Caki2 (cell line): Measurements from ENCODE around the gene LLGL1. TPM values are rescaled to one million over a fixed set of nuclear protein-coding genes. Genes with fewer than 3 reads are reported as not detected.
A peak's percentile ranks its signal among the peaks of the same experiment; 100 is the strongest.

Experiments used
- DNase-seq: peaks from one replicate; pipeline ENCODE4 v3.0.0-alpha.2; 2015; ENCODE audit warnings: low read depth
- in situ Hi-C: cut with HindIII; loops from 2 replicates; pipeline ENCODE4 v1.10.0; 2016; ENCODE audit warnings: low sequenced_read_pairs, low pct_unique_long_range_greater_than_20kb, mixed read lengths
- total RNA-seq: library from RNA; depleted of rRNA; stranded (reverse); fragments of >200 nt; shearing (Covaris generic); gene quantifications from 2 replicates; pipeline ENCODE4 v1.2.3, GENCODE V29; 2014; ENCODE audit warnings: low replicate concordance

The LLGL1 gene
- total RNA-seq, 1 experiment from 2014 or later, result 21.4 TPM

DNA sequence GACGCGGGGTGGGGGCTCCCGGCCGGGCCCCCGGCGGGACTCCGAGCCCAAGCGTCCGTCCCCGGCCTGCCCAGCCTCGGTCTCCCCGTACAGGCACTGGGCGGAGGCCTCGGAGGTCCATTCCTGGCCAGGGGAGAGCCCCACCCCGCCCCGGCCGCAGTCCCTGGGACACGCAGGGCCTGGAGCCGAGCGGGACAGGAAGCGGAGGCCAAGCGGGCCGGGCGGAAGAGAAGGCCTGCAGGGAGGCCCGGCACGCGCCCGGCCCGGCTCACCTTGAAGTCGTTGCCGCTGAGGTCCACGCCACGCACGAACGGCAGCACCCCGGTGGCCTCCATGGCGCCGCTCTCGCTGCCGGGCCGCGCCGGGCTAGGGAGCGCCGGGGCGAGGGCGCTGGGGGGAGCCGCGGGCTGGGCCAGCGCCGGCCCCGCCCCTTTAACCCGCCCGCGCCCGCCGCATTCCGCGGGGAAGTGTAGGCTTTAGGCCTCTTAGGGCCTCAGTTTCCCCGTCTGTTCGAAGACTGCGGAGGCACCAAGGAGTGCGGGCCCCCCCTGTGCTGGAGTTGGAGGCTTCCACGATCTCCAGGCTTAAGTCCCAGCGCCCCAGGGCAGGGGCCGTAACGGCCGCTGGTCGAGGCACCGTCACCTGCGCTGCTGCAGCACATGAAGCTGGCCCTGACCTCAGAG lies 33.1 kb downstream of the LLGL1 start, which contains the start of gene FLII:
Gene FLII, minus strand, starts transcription at position 383 of the 683 bp plus-strand sequence. Its CDS starts 48 bp downstream, at position 335.
- in situ Hi-C loops, result no loop called here
- peak; percentile 61 for DNase-seq

DNA sequence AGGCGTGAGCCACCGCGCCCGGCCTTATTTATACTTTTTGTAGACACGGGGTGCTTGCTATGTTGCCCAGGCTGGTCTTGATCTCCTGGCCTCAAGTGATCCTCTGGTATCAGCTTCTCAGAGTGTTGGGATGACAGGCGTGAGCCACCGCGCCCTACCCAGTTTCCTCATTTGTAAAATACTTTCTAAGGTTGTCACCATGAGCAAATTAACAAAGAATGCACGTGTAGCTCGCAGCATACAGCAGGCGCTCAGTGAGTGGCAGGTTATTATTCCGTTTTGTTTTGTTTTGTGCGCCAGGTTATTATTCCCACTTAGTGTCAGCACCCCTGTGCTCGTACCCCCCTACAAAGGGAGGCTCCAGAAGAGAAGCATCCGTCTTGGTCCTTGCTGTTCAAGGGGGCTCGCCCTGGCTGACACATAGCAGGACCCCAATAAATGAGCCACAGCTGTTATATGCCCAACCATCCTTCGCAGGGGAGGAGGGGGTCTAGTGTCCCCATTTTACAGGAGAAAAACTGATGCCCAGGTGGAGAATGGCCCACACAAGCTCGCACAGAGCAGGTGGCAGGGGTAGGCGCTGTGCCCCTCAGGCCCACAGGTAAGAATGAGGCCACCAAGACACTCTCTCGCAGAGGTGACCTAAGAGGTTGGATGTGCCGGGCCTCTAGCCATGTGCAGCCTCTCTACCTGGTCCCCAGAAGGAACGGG lies 34.3 kb downstream of the LLGL1 start:
- in situ Hi-C loops, result no loop called here
- DNase-seq, result peak; percentile 51

- DNase-seq, result peak; percentile 89
- in situ Hi-C loops, result no loop called here
Observed at GRCh38 chr17:18260332-18261145, 35.1 kb downstream of the LLGL1 start, which contains the start of gene MIEF2. Gene MIEF2, plus strand, starts transcription at chr17:18260662. Its CDS starts 2,059 bp downstream, at chr17:18262721.

- in situ Hi-C loops, result no loop called here
- peak; percentile 64 for DNase-seq
Observed at GRCh38 chr17:18261146-18261515, 35.7 kb downstream of the LLGL1 start.

DNA sequence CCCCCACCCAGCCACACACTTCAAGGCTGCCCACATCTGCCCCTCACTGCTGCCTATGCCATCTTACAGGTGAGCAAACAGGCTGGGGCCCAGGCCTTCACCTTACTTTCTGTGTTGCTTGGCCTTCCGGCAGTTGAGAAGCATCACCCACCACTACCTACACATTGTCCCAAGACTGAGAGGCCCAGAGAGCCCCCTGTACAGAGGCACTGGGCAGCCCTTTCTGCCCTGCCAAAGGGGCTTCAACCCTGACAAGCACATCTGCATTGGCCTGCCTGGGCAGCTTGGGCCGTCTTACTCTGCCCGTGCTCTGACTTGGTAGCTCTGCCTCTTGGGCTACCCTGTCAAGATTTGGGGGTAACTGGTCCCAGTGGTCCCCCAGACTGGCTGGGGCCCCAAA lies 36.2 kb downstream of the LLGL1 start:
- DNase-seq, result no peak
- in situ Hi-C loops, result no loop called here

DNA sequence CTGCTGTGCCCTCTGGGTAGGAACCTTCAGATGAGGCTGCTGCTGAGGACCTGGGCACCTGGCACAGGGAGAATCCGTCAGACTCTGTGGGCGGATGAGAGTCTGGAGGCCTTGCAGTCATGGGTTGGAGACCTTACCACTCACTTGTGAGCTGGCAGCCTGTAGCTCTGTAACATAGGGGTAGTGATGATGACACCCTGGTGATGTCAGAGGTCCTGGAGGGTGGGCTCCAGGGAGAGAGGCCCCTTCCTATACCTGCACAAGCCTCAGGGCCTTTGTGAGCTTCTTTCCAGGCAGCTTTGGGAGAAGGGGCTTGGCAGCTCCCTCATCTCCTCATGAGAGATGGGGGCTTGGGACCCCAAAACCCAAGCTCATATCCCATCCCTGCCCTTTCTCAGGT lies 36.7 kb downstream of the LLGL1 start:
- in situ Hi-C loops, result no loop called here
- no peak for DNase-seq

DNA sequence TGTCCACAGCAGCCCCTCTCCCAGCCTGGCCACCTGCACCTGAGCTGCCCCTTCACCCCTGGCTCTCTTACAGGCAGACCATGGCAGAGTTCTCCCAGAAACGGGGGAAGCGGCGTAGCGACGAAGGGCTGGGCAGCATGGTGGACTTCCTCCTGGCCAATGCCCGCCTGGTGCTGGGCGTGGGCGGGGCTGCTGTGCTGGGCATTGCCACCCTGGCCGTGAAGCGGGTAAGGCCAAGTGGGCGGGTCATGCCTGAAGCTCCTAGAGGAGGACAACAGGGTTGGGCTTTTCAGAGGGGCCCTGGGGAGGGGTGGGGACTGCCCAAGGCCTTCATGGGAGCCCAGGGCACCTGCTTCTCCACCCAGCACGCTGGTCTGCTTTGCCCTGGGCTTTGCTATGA lies 37.2 kb downstream of the LLGL1 start:
- no peak for DNase-seq
- in situ Hi-C loops, result no loop called here

DNA sequence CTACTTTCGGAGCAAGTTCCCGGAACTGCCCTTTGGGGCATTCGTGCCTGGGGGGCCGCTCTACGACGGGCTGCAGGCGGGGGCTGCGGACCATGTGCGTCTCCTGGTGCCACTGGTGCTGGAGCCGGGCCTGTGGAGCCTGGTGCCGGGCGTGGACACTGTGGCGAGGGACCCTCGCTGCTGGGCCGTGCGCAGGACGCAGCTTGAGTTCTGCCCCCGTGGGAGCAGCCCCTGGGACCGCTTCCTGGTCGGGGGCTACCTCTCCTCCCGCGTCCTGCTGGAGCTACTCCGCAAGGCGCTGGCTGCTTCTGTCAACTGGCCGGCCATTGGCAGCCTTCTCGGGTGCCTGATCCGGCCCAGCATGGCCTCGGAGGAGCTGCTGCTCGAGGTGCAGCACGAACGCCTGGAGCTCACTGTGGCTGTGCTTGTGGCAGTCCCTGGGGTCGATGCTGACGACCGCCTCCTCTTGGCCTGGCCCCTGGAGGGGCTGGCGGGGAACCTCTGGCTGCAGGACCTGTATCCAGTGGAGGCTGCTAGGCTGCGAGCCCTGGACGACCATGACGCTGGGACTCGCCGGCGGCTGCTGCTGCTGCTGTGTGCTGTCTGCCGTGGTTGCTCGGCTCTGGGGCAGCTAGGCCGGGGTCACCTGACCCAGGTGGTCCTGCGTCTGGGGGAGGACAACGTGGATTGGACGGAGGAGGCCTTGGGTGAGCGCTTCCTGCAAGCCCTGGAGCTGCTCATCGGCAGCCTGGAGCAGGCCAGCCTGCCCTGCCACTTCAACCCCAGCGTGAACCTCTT lies 38.6 kb downstream of the LLGL1 start:
- in situ Hi-C loops, result no loop called here
- DNase-seq, result no peak

DNA sequence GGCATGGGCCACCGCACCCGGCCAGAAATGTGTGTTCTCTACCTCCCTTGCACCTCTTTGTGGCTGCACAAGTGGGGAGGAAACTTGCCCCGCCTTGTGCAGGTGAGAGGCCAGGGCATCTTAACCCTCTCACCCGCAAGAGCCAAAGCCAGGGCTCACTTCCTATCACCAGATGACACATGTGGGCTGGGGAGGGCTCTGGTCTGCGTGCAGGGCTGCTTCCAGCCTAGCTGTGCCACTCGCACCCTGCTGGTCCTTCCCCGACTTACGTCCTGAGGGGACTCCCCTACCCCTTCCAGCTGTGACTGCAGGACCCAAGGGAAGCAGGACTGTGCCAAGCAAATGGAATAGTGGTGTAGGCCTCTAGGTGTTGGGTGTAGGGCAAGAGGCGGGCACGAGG lies 41.9 kb downstream of the LLGL1 start:
- DNase-seq, result no peak
- in situ Hi-C loops, result no loop called here

- DNase-seq, result no peak
- in situ Hi-C loops, result no loop called here
Observed at GRCh38 chr17:18267927-18268711, 42.7 kb downstream of the LLGL1 start.

- in situ Hi-C loops, result no loop called here
- no peak for DNase-seq
Observed at GRCh38 chr17:18270046-18270931, 44.9 kb downstream of the LLGL1 start.

- no peak for DNase-seq
- in situ Hi-C loops, result no loop called here
Observed at GRCh38 chr17:18277076-18277475, 51.6 kb downstream of the LLGL1 start.

GRCh38 chr17:18278867-18279266 lies 53.4 kb downstream of the LLGL1 start:
- in situ Hi-C loops, result no loop called here

GRCh38 chr17:18280249-18280648 lies 54.8 kb downstream of the LLGL1 start:
- in situ Hi-C loops, result no loop called here
- no peak for DNase-seq

More at GRCh38 chr17:18278867-18279266, 53.4 kb downstream of the LLGL1 start:
- no peak for DNase-seq

DNA sequence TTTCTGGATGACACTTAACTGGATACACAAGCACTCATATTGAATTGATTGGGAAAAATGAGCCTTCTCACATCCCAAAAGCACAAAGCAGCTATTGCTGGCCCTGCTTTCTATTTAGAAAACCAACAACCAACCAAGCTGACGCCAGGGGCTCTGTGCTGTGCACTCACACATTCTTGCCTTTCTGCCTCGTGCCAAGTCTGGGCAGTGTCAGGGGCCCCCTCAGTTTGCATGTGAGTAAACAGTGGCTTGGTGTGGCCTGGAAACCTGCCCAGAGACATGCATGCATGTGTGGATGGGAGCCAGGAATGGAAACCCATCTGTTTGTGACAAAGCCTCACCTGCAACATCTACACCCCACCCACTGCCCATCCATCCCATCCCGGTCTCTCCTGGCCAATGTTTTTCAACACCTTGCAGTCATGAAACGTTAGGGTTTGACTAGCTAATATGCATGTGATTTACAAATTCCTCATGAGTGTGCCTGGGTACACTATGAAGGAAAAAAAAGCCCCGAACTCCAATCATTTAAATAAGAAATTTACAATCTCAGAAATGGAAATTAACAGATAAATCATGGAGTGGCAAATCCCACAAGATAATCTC lies 55.4 kb downstream of the LLGL1 start:
- in situ Hi-C loops, result no loop called here
- no peak for DNase-seq

DNA sequence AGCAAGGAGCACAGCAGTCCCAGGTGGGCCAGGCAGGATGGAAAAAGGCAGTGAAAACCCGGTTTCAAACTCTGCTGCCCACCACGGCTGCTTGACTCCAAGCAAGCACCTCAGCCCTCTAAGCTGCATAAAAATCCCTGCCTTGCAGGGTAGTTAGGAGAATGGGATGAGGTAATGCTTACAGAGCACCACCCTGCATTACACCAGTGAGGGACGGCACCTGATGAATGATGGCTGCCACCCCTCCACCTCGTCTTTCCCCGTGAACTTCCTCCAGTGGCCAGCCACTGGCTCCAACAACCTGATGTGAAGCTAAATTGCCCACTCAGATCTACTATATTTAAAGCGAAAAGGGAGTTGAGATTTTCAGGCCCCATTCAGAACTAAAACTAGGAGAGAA lies 56.4 kb downstream of the LLGL1 start:
- in situ Hi-C loops, result no loop called here
- no peak for DNase-seq
